A673 (cell line): ENCODE results near the gene SH3RF2. TPM values are rescaled to one million over a fixed set of nuclear protein-coding genes. Genes with fewer than 3 reads are reported as not detected.
"Not testable (repeated sequence)": the region's sequence is repeated elsewhere in the genome, so short reads cannot be mapped to it uniquely, and the experiment has no call there.

Experiments
- BruUV-seq: library from RNA; stranded (reverse); fragments of 400-500 nt; replicated peaks from 2 replicates; lab custom pipeline; 2021; lab: Mats Ljungman, UMichigan
- CTCF ChIA-PET: fragments of 300-600 bp; sonication (Branson Sonifier 250); formaldehyde crosslinking; loops from one replicate; lab custom pipeline; 2022; ENCODE audit warnings: antibody characterized with exemption; lab: Charles Lee
- POLR2A ChIA-PET: fragments of 300-600 bp; sonication (Branson Sonifier 250); formaldehyde crosslinking; loops from one replicate; lab custom pipeline; 2022; ENCODE audit warnings: antibody characterized with exemption; ENCODE audit not compliant: low non-redundant PET; lab: Charles Lee
- DNase-seq: peaks from one replicate; pipeline ENCODE4 v3.0.0-alpha.2; 2015; ENCODE audit warnings: low spot score
- H3K27ac ChIP-seq: fragments of 200-600 bp; sonication (generic); 2 replicates; pipeline ENCODE4 v1.5.1; 2016; ENCODE audit warnings: mixed run types, low read depth, mild to moderate bottlenecking, mixed read lengths, antibody characterized with exemption, low read length; ENCODE audit not compliant: poor library complexity, severe bottlenecking
- H3K27me3 ChIP-seq: fragments of 200-600 bp; sonication (generic); replicated peaks from 2 replicates; pipeline ENCODE4 v1.6.1; 2017; ENCODE audit warnings: mixed run types, low read depth, mild to moderate bottlenecking, mixed read lengths, antibody characterized with exemption, low read length; ENCODE audit not compliant: insufficient read depth, poor library complexity
- H3K36me3 ChIP-seq: fragments of 200-600 bp; sonication (generic); 2 replicates; pipeline ENCODE4 v1.6.1; 2016; ENCODE audit warnings: mixed run types, mild to moderate bottlenecking, mixed read lengths, antibody characterized with exemption, low read length; ENCODE audit not compliant: insufficient read depth, poor library complexity, severe bottlenecking
- H3K4me1 ChIP-seq: fragments of 200-600 bp; sonication (generic); 2 replicates; pipeline ENCODE4 v1.6.1; 2017; ENCODE audit warnings: mixed run types, mild to moderate bottlenecking, mixed read lengths, antibody characterized with exemption, low read length; ENCODE audit not compliant: insufficient read depth, poor library complexity, severe bottlenecking
- H3K4me3 ChIP-seq: fragments of 200-600 bp; sonication (generic); 2 replicates; pipeline ENCODE4 v1.5.1; 2016; ENCODE audit warnings: low read depth, mixed run types, mild to moderate bottlenecking, mixed read lengths, low read length; ENCODE audit not compliant: poor library complexity, severe bottlenecking
- H3K9me3 ChIP-seq: fragments of 200-600 bp; sonication (generic); 2 replicates; pipeline ENCODE4 v1.6.1; 2016; ENCODE audit warnings: mixed run types, low read depth, mild to moderate bottlenecking, mixed read lengths, antibody characterized with exemption, low read length; ENCODE audit not compliant: poor library complexity, severe bottlenecking
- CTCF ChIP-seq: fragments of 300-800, 200-600 bp; sonication (generic); conservative IDR thresholded peaks from 2 replicates; pipeline ENCODE4 v1.5.1; 2017; ENCODE audit warnings: low read depth, mild to moderate bottlenecking, antibody characterized with exemption, low read length, moderate library complexity, mixed read lengths
- EZH2 ChIP-seq: fragments of 200-600 bp; sonication (generic); IDR thresholded peaks from 2 replicates; pipeline ENCODE4 v1.6.1; 2017; ENCODE audit warnings: borderline replicate concordance, low read depth, mild to moderate bottlenecking, mixed read lengths, antibody characterized with exemption, low read length; ENCODE audit not compliant: poor library complexity, severe bottlenecking
- intact Hi-C: fragments of 100-400 bp; cut with micrococcal nuclease; formaldehyde crosslinking; loops from one replicate; pipeline ENCODE4 v1.10.0; 2022; ENCODE audit not compliant: unreplicated experiment
- total RNA-seq: library from RNA; stranded (reverse); gene quantifications from 2 replicates; pipeline ENCODE4 v1.2.3, GENCODE V29; 2021

Gene SH3RF2
- total RNA-seq, 1 experiment from 2014 or later: 21.1 TPM

GRCh38 chr5:146007989-146008388 lies 71.6 kb downstream of the SH3RF2 start:
- H3K36me3 ChIP-seq: no peaks in the 10 kb centered on the region
- POLR2A ChIA-PET: no interaction called here
- BruUV-seq: no TSS peak
- H3K27me3 ChIP-seq: no peaks in the 10 kb centered on the region
- H3K4me1 ChIP-seq: peaks cover 46% of the 10 kb centered on the region
- peak overlapping the region; percentile 38 for H3K27ac ChIP-seq
- no peak for DNase-seq
- H3K4me3 ChIP-seq: no peak overlapping the region
- intact Hi-C loops: no loop called here
- no peaks in the 10 kb centered on the region for H3K9me3 ChIP-seq
- CTCF ChIA-PET: no interaction called here
- TF ChIP-seq EZH2: no peak
- TF ChIP-seq CTCF: no peak

- POLR2A ChIA-PET: no interaction called here
- BruUV-seq: no TSS peak
- peaks cover 35% of the 10 kb centered on the region for H3K4me1 ChIP-seq
- no peak for TF ChIP-seq CTCF
- intact Hi-C loops: no loop called here
- H3K27me3 ChIP-seq: no peaks in the 10 kb centered on the region
- H3K27ac ChIP-seq: no peak overlapping the region
- peak; percentile 16 for DNase-seq
- H3K4me3 ChIP-seq: no peak overlapping the region
- H3K36me3 ChIP-seq: no peaks in the 10 kb centered on the region
- CTCF ChIA-PET: no interaction called here
- no peaks in the 10 kb centered on the region for H3K9me3 ChIP-seq
Observed at GRCh38 chr5:146009020-146009419, 72.6 kb downstream of the SH3RF2 start.

GRCh38 chr5:146010447-146010846 lies 74.1 kb downstream of the SH3RF2 start:
- H3K36me3 ChIP-seq, H3K4me3 ChIP-seq, H3K9me3 ChIP-seq, DNase-seq, H3K27me3 ChIP-seq, CTCF ChIA-PET, H3K27ac ChIP-seq, POLR2A ChIA-PET, BruUV-seq, intact Hi-C loops: not testable (repeated sequence)
- peaks cover 30% of the 10 kb centered on the region for H3K4me1 ChIP-seq

- CTCF ChIA-PET: no interaction called here
- POLR2A ChIA-PET: no interaction called here
Observed at GRCh38 chr5:146013761-146014160, 77.4 kb downstream of the SH3RF2 start.

More at GRCh38 chr5:146013761-146014160, 77.4 kb downstream of the SH3RF2 start:
- no peak for DNase-seq
- no peaks in the 10 kb centered on the region for H3K27me3 ChIP-seq
- H3K4me3 ChIP-seq: no peak overlapping the region
- peaks cover 8% of the 10 kb centered on the region for H3K4me1 ChIP-seq
- no TSS peak for BruUV-seq
- H3K36me3 ChIP-seq: peaks cover 6% of the 10 kb centered on the region
- H3K27ac ChIP-seq: no peak overlapping the region
- no peaks in the 10 kb centered on the region for H3K9me3 ChIP-seq
- TF ChIP-seq EZH2 (no peak), CTCF (no peak)
- intact Hi-C loops: no loop called here
